Esophagus muscularis mucosa (tissue), 4 donors: ENCODE results near the gene PARP12. TPM values are rescaled to one million over a fixed set of nuclear protein-coding genes. Genes with fewer than 3 reads are reported as not detected.

ENCODE experiments used
- DNase-seq: peaks from one replicate; pipeline ENCODE4 v3.0.0-alpha.2; 2017; ENCODE audit errors: extremely low spot score
- H3K27ac ChIP-seq, 4 donors: fragments of 200-600 bp; sonication (generic); replicated peaks in 1 of 4; 1 replicate in 3 of 4; 2 replicates in 1 of 4; pipeline ENCODE4 v1.5.1; 2016 to 2019; ENCODE audit warnings: mild to moderate bottlenecking in 1 of 4
- H3K27me3 ChIP-seq, 4 donors: fragments of 200-600 bp; sonication (generic); one replicate each; pipeline versions ENCODE4 v1.5.1 to v1.6.0; 2016 to 2019
- H3K36me3 ChIP-seq, 4 donors: fragments of 200-600 bp; sonication (generic); one replicate each; pipeline ENCODE4 v1.5.1; 2016 to 2019
- H3K4me1 ChIP-seq, 4 donors: fragments of 200-600 bp; sonication (generic); one replicate each; pipeline ENCODE4 v1.5.1; 2016 to 2019
- H3K4me3 ChIP-seq, 4 donors: fragments of 200-600 bp; sonication (generic); 1 replicate in 2 of 4; 2 replicates in 2 of 4; pipeline ENCODE4 v1.5.1; 2016 to 2019; ENCODE audit warnings: mild to moderate bottlenecking in 4 of 4, moderate library complexity in 1 of 4
- H3K9me3 ChIP-seq, 4 donors: fragments of 200-600 bp; sonication (generic); 1 replicate in 3 of 4; 2 replicates in 1 of 4; pipeline ENCODE4 v1.5.1; 2016 to 2019
- EP300 ChIP-seq: sonication (generic); formaldehyde crosslinking; IDR thresholded peaks from one replicate; pipeline ENCODE4 v1.6.1; 2017; ENCODE audit warnings: antibody characterized with exemption
- POLR2A ChIP-seq: fragments of 450-650 bp; IDR thresholded peaks from one replicate; pipeline ENCODE4 v1.6.1; 2017; ENCODE audit warnings: antibody characterized with exemption, moderate library complexity, mild to moderate bottlenecking, low read depth
- POLR2AphosphoS5 ChIP-seq, 2 donors: sonication (generic); formaldehyde crosslinking; IDR thresholded peaks; one replicate each; pipeline ENCODE4 v1.6.1; 2017; ENCODE audit warnings: antibody characterized with exemption in 2 of 2
- WGBS: methylation state at CpG from one replicate; pipeline ENCODE4 v1.1.5; 2018; 5-methylcytosine and 5-hydroxymethylcytosine counted together
- intact Hi-C: fragments of 100-400 bp; cut with DNase I; formaldehyde crosslinking; loops from one replicate; pipeline ENCODE4 v1.15.1; 2023
- total RNA-seq, 4 donors: library from RNA; depleted of rRNA; stranded (reverse); fragments of >200 nt; gene quantifications; one replicate each; pipeline versions ENCODE4 v1.1.0 to v1.2.1, GENCODE V29; 2016
- TF ChIP-seq, protein P1 (sequence below), 3 experiments: fragments of 200-600 bp in 2 of 3; fragments of 450-650 bp in 1 of 3; sonication (generic) in 2 of 3; IDR thresholded peaks; one replicate each; pipeline ENCODE4 v1.5.1; 2017 to 2019; ENCODE audit warnings: antibody characterized with exemption in 3 of 3, mild to moderate bottlenecking in 2 of 3, moderate library complexity in 1 of 3

The PARP12 gene
- total RNA-seq, 4 donors from 2014 or later = 20.6 to 24.5 (median 23.4) TPM

DNA sequence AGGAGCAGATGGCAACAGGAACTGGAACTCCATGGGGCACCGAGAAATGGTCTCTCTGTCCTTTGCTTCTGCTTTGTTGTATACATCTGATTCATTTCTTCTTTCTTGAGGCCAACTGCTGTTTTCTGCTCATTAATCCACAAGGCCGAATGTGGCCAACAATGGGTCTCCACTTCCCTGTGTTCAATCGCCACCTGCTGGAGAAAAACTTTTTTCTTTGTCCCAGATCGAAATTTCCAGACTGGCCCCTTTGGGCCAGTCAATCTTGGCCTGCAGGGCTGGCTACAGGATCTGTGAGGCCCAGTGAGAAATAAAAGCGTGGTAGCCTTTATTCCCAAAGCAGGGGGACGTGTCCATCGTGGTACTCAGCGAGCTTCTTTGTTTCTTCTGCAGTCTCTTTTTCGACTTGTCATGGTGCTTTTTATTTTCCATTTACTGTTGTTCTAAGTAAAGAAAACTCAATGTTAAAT, 58.8 kb downstream of the PARP12 start:
- Histone ChIP-seq H3K4me3 (no peak overlapping the region), H3K4me1 (no peaks in the 10 kb centered on the region), H3K36me3 (no peaks in the 10 kb centered on the region), H3K27ac (no peak overlapping the region), H3K27me3 (no peaks in the 10 kb centered on the region), H3K9me3 (no peaks in the 10 kb centered on the region)
- intact Hi-C loops = loop anchor here (2.0 to 10.0 kb wide), 3 partner anchors 227 to 509 kb away; partner anchors contain the start of gene HIPK2
- 70% methylated on average over 9 of the region's 9 CpGs for WGBS
- TF ChIP-seq EP300 = no peak
- TF ChIP-seq, protein P1, sequence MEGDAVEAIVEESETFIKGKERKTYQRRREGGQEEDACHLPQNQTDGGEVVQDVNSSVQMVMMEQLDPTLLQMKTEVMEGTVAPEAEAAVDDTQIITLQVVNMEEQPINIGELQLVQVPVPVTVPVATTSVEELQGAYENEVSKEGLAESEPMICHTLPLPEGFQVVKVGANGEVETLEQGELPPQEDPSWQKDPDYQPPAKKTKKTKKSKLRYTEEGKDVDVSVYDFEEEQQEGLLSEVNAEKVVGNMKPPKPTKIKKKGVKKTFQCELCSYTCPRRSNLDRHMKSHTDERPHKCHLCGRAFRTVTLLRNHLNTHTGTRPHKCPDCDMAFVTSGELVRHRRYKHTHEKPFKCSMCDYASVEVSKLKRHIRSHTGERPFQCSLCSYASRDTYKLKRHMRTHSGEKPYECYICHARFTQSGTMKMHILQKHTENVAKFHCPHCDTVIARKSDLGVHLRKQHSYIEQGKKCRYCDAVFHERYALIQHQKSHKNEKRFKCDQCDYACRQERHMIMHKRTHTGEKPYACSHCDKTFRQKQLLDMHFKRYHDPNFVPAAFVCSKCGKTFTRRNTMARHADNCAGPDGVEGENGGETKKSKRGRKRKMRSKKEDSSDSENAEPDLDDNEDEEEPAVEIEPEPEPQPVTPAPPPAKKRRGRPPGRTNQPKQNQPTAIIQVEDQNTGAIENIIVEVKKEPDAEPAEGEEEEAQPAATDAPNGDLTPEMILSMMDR (IDR thresholded peaks at IDR 0.05) = peak; percentile 36 to 44 (median 38)
- TF ChIP-seq POLR2AphosphoS5 (IDR thresholded peaks at IDR 0.05) = no peak
- TF ChIP-seq POLR2A = no peak
- no peak for DNase-seq

DNA sequence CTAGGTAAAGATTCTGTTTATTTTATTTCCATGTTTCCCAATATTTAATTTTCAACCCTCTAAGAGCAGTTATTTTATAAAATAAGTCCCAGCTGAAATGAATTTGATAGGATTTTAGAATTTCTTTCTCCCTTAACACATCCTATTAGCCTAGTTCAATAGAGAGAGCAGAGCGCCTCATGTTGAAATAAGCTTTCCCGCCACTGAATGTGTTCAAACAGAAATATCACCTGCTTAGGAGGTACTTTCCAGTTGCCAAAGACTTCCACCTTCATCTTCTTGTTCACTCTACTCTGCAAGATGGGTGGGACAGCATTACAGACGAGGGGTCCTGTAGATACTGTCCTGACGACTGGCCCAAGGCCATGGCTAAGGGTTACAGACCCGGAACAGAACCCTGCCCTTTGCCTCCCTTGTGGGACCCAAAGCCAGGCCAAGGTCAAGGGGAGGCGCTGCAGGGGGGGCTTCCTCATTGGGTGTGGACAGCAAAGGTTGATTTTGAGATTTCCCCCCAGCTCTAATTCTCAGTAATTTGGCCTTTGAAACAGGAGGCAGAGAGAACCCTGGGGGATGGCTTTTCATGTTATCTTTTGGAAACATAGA, 62.0 kb downstream of the PARP12 start:
- TF ChIP-seq POLR2A = no peak
- no peak for TF ChIP-seq POLR2AphosphoS5 (IDR thresholded peaks at IDR 0.05)
- TF ChIP-seq, protein P1 (IDR thresholded peaks at IDR 0.05) = no peak
- TF ChIP-seq EP300 = no peak
- H3K9me3 ChIP-seq = no peaks in the 10 kb centered on the region
- peaks cover 0 to under 1% (median 0%) of the 10 kb centered on the region in 4 donors for H3K4me1 ChIP-seq
- H3K27me3 ChIP-seq = no peaks in the 10 kb centered on the region
- no peaks in the 10 kb centered on the region for H3K36me3 ChIP-seq
- H3K27ac ChIP-seq = no peak overlapping the region
- no peak for DNase-seq
- no peak overlapping the region for H3K4me3 ChIP-seq
- intact Hi-C loops = loop anchor here (10.0 kb wide), 2 partner anchors 386 to 506 kb away; no protein-coding TSS in a partner anchor
- 84% methylated on average over 5 of the region's 6 CpGs for WGBS

DNA sequence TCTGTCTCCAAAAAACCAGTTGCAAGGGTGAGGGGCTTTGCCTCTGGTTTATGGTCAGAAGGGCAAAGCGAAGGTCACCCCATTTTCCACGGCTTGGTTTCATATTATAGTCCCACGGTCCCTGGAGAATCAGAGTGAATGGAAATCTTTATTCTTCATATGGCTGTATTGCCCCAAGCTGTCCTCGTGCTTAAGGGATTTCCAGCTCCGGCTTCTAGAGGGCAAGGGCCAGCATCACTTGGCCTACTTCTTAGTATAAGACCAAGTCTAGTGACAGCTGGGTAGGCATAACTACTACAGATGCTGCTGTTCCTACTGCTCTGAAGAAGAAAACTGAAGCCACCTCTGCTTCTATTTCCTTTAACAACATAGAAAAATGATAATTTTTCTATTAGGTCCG, 63.2 kb downstream of the PARP12 start:
- peaks cover 0 to 13% (median 11%) of the 10 kb centered on the region in 4 donors for H3K4me1 ChIP-seq
- no peaks in the 10 kb centered on the region for H3K36me3 ChIP-seq
- no peak overlapping the region for H3K27ac ChIP-seq
- TF ChIP-seq POLR2AphosphoS5 (IDR thresholded peaks at IDR 0.05) (no peak), POLR2A (no peak), EP300 (no peak)
- TF ChIP-seq, protein P1 (IDR thresholded peaks at IDR 0.05) = no peak
- WGBS = 96% methylated on average over 6 of the region's 6 CpGs
- H3K9me3 ChIP-seq = no peaks in the 10 kb centered on the region
- no peak overlapping the region for H3K4me3 ChIP-seq
- no peak for DNase-seq
- no peaks in the 10 kb centered on the region for H3K27me3 ChIP-seq
- intact Hi-C loops = no loop called here

DNA sequence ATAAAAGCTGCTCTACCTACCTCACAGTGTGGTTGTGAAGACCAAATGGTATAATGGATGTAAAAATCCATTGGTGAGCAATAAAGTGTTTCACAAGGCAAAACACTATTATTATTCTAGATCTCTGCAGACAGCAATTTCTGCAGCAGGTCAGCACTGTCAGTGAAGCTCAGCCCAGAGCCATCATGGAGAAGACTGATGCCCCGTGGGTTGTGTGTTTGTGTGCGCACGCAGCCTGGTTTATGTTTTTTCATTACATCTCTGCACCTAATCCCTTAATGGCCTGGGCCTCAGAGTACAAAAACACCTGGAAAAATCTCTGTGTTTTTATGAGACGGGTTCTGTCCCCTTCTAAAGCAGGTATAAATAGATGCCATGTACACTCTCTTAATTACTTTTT, 64.2 kb downstream of the PARP12 start:
- TF ChIP-seq, protein P1 (IDR thresholded peaks at IDR 0.05) = no peak
- TF ChIP-seq POLR2A = no peak
- TF ChIP-seq EP300 = no peak
- Histone ChIP-seq H3K4me1 (peaks cover 0 to 13% (median 11%) of the 10 kb centered on the region in 4 donors), H3K36me3 (no peaks in the 10 kb centered on the region), H3K27ac (no peak overlapping the region), H3K4me3 (no peak overlapping the region), H3K9me3 (no peaks in the 10 kb centered on the region), H3K27me3 (no peaks in the 10 kb centered on the region)
- no peak for DNase-seq
- 98% methylated on average over 4 of the region's 4 CpGs for WGBS
- intact Hi-C loops = no loop called here
